GM12873 (cell line): Measurements from ENCODE around the gene CRABP2.

Experiments
- CTCF ChIP-seq: IDR thresholded peaks from 2 replicates; pipeline ENCODE4 v1.5.1; 2012; ENCODE audit warnings: low read depth, mild to moderate bottlenecking, moderate library complexity, low read length, control low read depth; ENCODE audit not compliant: insufficient read depth; ENCODE audit errors: missing control alignments

Gene CRABP2

GRCh38 chr1:156655151-156655903 is 50.1 kb downstream of the CRABP2 start:
- TF ChIP-seq CTCF = no peak

GRCh38 chr1:156654700-156655099 is 50.7 kb downstream of the CRABP2 start:
- no peak for TF ChIP-seq CTCF

GRCh38 chr1:156652992-156653355 is 52.4 kb downstream of the CRABP2 start:
- TF ChIP-seq CTCF = no peak

- no peak for TF ChIP-seq CTCF
Measured at GRCh38 chr1:156652131-156652991, 53.0 kb downstream of the CRABP2 start.
